Prostate gland (tissue), 2 donors: ENCODE data around the gene BPIFA2.

Experiments used
- POLR2A ChIP-seq: fragments of 450-650 bp; IDR thresholded peaks from one replicate; pipeline ENCODE4 v1.6.1; 2016; ENCODE audit warnings: antibody characterized with exemption, mild to moderate bottlenecking
- TF ChIP-seq, protein P1 (sequence below), 4 experiments: fragments of 200-600 bp in 2 of 4; fragments of 450-650 bp in 2 of 4; sonication (generic) in 2 of 4; IDR thresholded peaks; 1 replicate in 3 of 4; 2 replicates in 1 of 4; pipeline ENCODE4 v1.5.1; 2016 to 2019; ENCODE audit warnings: antibody characterized with exemption in 4 of 4, mild to moderate bottlenecking in 2 of 4, moderate library complexity in 2 of 4

- TF ChIP-seq, protein P1, sequence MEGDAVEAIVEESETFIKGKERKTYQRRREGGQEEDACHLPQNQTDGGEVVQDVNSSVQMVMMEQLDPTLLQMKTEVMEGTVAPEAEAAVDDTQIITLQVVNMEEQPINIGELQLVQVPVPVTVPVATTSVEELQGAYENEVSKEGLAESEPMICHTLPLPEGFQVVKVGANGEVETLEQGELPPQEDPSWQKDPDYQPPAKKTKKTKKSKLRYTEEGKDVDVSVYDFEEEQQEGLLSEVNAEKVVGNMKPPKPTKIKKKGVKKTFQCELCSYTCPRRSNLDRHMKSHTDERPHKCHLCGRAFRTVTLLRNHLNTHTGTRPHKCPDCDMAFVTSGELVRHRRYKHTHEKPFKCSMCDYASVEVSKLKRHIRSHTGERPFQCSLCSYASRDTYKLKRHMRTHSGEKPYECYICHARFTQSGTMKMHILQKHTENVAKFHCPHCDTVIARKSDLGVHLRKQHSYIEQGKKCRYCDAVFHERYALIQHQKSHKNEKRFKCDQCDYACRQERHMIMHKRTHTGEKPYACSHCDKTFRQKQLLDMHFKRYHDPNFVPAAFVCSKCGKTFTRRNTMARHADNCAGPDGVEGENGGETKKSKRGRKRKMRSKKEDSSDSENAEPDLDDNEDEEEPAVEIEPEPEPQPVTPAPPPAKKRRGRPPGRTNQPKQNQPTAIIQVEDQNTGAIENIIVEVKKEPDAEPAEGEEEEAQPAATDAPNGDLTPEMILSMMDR (IDR thresholded peaks at IDR 0.05) = no peak
- TF ChIP-seq POLR2A = no peak
These were observed 28.5 kb upstream of the BPIFA2 start for GRCh38 chr20:33139467-33139866.
